ENCODE results near the gene LMOD1.

DNA sequence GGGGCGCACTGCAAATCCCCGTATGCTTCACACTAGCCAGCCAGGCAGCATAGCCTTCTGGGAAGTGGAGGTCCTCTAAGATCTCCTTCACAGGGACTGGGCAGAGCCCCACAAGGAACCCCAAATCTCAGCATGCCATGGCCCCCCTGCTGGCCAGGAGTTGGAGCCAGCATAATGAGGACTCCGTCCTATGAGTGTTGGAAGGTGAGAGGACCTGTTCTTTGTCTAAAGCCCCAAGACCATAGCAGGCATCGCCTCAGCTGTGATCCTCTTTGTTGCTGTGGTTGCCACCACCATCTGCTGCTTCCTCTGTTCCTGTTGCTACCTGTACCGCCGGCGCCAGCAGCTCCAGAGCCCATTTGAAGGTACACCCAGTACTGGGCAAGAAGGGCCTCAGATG is 56.1 kb downstream of the LMOD1 start:
- TF ChIP-seq, protein P1, sequence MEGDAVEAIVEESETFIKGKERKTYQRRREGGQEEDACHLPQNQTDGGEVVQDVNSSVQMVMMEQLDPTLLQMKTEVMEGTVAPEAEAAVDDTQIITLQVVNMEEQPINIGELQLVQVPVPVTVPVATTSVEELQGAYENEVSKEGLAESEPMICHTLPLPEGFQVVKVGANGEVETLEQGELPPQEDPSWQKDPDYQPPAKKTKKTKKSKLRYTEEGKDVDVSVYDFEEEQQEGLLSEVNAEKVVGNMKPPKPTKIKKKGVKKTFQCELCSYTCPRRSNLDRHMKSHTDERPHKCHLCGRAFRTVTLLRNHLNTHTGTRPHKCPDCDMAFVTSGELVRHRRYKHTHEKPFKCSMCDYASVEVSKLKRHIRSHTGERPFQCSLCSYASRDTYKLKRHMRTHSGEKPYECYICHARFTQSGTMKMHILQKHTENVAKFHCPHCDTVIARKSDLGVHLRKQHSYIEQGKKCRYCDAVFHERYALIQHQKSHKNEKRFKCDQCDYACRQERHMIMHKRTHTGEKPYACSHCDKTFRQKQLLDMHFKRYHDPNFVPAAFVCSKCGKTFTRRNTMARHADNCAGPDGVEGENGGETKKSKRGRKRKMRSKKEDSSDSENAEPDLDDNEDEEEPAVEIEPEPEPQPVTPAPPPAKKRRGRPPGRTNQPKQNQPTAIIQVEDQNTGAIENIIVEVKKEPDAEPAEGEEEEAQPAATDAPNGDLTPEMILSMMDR (IDR thresholded peaks at IDR 0.05): no peak
- no peak for TF ChIP-seq POLR2A (IDR thresholded peaks at IDR 0.05)
